NCI-H2107 (cell line): Measurements from ENCODE around the gene ATP10A.
"Not testable (repeated sequence)": the region's sequence is repeated elsewhere in the genome, so short reads cannot be mapped to it uniquely, and the experiment has no call there.

ENCODE experiments used
- DNase-seq: peaks from one replicate; lab custom pipeline; 2025; lab: John Stamatoyannopoulos, UW

ATP10A gene

DNA sequence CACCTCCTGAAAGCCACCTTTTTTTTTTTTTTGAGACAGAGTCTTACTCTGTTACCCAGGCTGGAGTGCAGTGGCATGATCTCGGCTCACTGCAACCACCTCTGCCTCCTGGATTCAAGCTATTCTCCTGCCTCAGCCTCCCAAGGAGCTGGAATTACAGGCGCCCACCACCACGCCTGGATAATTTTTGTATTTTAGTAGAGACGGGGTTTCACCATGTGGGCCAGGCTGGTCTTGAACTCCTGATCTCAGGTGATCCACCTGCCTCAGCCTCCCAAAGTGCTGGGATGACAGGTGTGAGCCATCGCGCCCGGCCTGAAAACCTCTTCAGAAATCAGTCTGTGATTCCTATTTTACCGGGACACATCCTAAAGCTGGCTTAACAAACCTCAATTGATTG lies 91.4 kb downstream of the ATP10A start:
- not testable (repeated sequence) for DNase-seq

DNA sequence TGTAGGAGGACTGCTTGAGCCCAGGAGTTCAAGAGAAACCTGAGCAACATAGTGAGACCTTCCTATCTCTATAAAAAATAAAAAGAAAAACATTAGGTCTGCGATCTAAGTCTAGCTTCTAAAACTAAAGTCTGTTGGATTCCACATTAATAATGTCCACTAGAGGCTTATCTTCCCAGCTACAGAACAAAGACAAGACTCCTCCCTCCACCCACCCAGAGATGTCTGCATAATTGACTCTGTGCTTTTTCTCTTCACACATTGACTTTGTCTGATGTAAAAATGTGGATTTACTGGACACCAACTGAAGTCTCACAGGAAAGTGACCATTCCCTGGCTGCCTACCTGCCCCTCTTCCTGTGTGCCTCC lies 91.8 kb downstream of the ATP10A start:
- no peak for DNase-seq

- DNase-seq: no peak
Observed at GRCh38 chr15:25770618-25771337, 92.3 kb downstream of the ATP10A start.

DNA sequence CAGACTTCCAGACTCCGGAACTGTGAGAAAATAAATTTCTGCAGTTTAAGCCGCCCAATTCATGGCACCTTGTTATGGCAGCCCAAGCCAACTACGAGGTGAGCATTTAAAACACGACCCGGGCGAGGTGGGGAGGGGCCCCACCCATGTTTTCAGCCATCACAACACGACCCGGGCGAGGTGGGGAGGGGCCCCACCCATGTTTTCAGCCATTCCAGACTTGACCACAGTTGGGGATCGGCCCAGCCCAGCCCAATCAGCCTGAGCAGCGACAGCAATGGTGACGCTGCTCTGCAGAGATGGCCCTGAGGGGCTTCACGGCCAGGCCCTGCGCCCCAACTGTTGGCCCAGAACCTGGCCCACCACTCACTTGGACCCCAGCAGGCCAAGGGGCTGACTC lies 93.1 kb downstream of the ATP10A start:
- DNase-seq: no peak

DNA sequence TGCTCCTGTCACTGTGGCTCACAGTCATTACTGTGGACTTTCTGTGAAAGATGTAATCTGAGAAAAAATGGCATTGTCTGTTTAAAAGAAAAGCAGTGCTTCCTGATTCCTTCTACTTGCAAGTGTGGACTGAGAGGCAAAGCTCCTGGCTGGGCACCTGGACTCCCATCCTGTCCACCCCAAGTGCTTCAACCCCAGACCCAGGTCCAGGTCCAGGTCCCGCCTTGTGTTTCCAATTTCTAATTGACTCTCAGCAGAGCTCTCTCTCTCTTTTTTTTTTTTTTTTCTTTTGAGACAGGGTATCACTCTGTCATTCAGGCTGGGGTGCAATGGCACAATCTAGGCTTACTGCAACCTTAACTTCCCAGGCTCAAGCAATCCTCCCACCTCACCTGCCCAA lies 94.9 kb downstream of the ATP10A start:
- no peak for DNase-seq

DNA sequence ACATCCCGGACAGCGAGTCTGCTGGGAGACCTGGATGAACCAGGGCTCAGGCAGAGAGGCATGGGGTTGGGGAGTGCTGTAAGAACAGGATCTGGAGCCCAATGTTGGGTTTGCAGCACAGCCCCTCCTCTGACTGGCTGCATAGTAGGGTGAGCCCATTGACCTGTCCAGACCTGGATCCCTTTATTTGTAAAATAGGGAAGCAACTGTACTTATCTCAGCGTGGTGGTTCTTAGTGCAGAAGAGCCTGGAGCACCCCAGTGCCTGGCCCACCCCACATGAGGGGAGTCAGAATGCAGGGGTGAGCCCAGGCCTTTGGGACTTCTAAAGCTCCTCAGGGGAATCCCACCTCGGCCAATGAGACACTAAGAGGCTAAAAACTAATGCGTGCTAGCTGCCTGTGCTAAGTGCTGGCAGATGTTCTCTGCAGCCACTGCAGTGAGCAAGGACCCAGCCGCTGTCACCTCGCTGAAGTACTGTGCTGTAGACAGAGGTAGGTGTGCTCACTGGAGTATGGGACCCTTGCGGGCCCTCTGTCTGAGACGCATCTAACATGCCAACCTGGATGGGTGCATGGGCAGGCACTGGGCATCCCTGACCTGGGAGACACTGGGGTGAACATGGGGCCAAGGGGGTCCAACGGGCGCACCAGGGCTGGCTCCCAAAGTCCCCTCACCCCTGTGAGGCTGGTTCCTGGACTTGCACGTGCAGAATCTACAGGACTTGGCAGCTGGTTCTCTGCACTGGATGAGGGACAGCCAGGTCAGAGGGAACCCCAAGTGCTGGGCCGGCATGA lies 95.6 kb downstream of the ATP10A start:
- DNase-seq: no peak

DNA sequence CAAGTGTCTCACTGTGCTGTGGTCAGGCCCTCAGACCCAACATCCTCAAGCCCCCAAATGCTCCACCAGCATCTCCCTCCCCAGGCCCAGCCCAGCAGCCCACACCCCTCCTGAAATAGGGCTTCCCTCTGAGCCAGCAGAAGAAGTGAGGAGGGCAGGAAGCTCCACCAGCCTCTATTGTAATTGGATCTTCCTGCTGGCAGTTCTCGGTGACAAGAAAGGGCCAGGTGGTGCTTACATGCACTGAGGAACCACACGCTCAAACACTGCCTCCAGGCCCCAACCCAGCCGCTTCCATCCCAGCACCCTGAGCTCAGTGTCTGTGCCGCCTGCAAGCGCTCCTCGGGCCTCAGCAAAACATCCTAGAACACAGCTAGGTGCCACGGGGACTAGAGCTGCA lies 96.7 kb downstream of the ATP10A start:
- no peak for DNase-seq

DNA sequence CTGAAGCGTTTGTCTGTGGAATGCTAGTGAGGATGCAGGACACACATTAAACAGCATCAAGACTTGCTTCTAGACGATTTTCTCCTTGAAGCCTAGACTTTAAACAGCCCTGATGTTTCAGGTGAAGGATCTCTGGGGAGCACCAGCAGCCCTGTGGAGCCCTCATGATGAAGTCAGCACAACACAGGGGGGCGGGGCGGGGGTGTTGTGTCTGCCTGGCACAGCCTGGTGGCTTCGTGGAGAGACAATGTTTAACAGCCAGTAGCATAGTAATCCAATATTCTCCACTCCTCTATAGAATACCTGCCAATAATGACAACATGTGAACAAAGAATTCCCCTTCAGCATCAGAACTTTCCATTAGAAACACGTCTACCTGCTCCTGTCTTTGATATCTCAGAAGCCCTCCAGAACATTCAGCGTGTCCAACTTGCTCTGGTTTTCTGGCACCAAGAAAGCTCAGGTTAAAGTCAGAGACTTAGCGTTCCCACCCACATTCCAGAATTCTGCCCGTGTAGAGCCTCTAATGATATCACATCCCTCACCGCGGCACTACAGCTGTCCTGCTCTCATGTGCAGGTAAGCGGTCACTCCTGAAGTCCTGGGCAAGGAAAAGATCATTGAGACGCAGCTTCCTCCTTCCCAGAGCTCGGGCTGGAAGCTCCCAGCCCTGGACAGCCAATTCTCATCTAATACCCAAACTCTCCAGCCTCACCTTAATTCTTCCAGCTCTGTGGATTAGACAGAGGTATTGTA lies 98.0 kb downstream of the ATP10A start:
- no peak for DNase-seq

- no peak for DNase-seq
Observed at GRCh38 chr15:25763954-25764353, 99.2 kb downstream of the ATP10A start.

GRCh38 chr15:25763331-25763751 lies 99.8 kb downstream of the ATP10A start:
- no peak for DNase-seq

- no peak for DNase-seq
Observed at GRCh38 chr15:25761971-25762662, 101.0 kb downstream of the ATP10A start.

DNA sequence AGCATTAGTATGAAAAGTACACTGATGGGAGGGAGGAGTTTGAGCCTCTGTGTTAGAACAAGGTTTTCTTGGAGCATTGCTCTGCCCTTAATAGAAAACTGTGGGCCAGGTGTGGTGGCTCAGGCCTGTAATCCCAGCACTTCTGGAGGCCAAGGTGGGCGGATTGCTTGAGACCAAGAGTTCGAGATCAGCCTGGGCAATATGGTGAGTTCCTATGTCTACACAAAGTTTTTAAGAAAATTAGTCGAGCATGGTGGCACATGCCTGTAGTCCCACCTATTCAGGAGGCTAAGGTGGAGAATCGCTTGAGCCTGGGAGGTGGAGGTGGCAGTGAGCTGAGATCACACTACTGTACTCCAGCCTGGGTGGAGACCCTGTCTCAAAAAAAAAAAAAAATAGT lies 103.7 kb downstream of the ATP10A start:
- DNase-seq: no peak

- not testable (repeated sequence) for DNase-seq
Observed at GRCh38 chr15:25758612-25759011, 104.5 kb downstream of the ATP10A start.

DNA sequence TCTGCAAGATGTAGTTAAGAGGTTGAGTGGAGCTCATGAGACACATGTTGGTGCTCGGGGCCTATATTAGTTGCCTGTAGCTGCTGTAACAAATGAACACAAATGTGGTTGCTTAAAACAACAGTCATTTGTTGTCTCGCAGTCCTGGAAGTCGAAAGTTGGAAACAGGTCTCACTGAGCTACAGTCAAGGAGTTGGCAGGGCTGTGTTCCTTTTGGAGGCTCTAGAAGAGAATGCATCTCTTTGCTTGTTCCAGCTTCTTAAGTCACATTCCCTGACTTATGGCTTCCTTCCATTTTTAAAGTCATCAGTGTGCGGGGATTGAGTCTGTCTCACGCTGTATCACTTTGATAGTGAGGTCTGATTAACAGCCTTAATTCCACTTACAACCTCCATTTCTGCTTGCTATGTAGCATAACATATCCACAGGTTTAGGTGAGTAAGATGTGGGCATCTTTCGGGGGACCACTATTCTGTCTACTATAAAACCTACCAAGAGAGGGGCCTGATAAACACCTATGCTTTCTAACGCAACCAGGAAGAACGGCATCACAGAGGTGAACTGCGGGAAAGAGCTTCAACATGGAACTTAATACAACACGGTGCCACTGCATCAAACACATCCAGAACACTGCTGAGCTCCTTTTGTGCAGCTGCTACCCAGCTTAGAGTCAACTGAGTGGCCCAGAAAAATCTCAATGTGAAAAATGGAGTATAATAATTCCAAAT lies 119.4 kb downstream of the ATP10A start:
- no peak for DNase-seq

- DNase-seq: no peak
Observed at GRCh38 chr15:25742776-25743547, 120.2 kb downstream of the ATP10A start.

DNA sequence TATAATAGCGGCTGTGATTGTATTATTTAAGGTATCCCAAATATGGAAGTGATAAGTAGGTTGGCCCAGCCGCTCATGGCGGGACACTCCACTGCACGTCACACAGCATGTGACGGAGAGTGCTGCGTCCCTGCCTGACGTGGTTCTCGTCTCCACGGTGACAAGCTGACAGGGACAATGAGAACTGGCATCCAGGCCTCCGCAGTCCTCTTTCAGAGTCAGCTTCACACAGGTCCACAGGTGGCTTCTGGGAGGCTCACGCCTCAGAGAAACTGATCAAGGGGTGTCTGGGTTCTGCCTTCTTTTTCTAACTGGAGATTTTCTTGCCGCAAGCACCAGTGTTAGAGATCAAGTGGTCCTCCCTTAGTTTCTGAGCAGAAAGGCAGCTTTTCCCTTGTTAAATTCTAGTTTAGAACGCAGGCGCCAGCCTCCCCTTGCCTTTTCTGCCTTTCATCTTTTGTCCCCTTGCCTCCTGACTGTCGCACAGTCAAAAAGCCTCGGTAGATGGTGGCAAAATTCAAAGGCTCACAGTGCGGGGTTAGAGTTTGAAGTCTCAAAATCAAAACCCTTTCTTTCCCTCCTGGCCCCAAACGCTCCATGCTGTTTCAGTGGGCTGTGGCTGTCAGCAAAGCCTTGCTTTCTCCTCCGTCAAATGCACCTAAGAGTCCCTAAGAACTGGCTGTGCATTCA lies 120.9 kb downstream of the ATP10A start:
- no peak for DNase-seq

- no peak for DNase-seq
Observed at GRCh38 chr15:25741256-25741580, 121.9 kb downstream of the ATP10A start.

DNA sequence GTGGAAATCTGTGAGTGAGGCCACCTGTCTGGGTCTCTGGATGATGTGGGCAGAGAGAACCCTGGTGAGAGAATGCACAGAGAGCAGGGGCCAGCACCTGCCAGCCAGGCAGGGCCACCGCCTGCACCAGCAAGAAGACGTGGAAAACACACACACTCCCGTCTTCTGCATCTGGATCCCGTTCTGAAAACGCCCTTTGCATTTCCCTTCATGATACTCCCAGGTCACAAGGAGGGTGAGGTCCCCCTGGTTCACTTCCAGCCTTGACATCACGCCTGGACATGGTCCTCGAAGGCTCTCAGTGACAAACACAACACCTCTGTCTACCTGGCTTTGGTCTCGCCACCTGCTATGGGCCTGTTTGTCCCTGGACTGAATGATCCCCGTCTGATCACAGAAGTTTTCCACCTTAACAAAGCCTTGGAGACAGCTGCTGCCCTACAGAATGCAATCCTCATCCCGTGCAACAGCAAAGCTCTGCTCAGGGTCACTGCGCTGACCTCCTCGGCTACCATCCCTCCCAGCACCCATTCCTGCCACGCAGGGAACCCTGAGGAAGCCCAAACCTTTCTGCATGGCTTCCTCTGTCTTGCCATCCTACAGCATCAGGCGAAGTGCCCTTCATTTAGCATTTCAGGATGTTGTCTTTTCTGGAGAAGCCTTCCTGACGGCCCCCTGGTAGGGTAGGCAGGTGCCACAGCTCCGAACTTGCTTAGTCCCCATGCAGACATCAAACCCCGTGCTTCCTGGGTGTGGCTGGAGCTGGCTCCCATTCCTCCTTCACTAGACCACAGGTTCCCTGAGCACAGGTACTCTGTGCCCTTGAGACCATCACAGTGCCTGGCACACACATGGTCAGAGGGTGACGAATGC lies 122.5 kb downstream of the ATP10A start:
- no peak for DNase-seq

GRCh38 chr15:25739687-25740121 lies 123.4 kb downstream of the ATP10A start:
- DNase-seq: no peak
